Measurements from ENCODE around the gene ETF1.

The ETF1 gene

DNA sequence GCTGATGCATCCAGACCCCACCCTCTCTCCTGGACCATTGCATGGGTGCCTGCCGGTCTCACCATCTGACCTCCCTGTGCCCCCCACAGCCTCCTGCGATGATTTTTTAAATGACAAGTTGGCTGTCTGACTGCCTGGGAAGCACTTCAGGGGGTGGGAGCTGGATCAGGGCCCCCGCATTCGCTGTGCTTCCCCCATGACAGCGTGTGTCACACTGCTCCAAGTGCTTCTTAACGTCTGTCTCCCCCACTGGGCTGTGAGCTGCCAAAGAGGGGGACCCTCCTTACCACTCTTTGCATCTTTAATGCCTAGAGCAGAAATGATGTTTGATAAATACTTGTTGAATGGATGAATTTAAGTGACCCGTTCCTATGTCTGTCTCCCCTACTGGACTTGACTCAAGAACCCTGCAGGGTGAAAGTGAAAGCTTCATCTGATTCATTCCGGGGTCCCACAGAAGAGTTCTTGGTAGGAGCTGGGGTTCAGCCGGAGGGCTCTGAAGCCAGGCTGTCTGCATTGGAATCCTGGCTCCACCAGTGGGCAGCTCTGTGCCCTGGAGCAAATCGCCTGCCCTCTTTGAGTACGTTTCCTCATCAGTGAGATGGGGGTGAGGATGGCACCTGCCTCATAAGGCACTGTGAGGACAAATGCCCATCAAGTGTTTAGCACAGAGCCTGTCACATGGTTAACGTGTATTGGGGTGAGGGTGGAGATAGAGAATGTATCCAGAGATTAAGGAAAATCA lies 85.3 kb downstream of the ETF1 start:
- no peak for DNase-seq
- in situ Hi-C loops (cut with HindIII; ENCODE audit: low pct_ligation_motif_present, low pct_unique_long_range_greater_than_20kb, low sequenced_read_pairs): no loop called here

Data from ACHN (cell line).